WERI-Rb-1 (cell line): ENCODE measurements around the gene SLN.

ENCODE experiments used
- DNase-seq: peaks from one replicate; pipeline ENCODE4 v3.0.0-alpha.2; 2020
- H3K27ac ChIP-seq: fragments of 250-450 bp; sonication (Bioruptor Pico); 2 replicates; pipeline ENCODE4 v1.5.1; 2020; ENCODE audit warnings: mild to moderate bottlenecking, moderate library complexity
- H3K27me3 ChIP-seq: fragments of 250-450 bp; sonication (Bioruptor Pico); 2 replicates; pipeline ENCODE4 v1.5.1; 2021; ENCODE audit warnings: mild to moderate bottlenecking, low read depth, moderate library complexity; ENCODE audit not compliant: insufficient read depth, severe bottlenecking
- H3K36me3 ChIP-seq: fragments of 250-450 bp; sonication (Bioruptor Pico); 2 replicates; pipeline ENCODE4 v1.5.1; 2020; ENCODE audit warnings: mild to moderate bottlenecking, moderate library complexity
- H3K4me3 ChIP-seq: 2 replicates; pipeline ENCODE4 v1.5.1; 2011; ENCODE audit warnings: low read depth, mild to moderate bottlenecking, control low read depth, low read length
- H3K9me3 ChIP-seq: fragments of 250-450 bp; sonication (Bioruptor Pico); 2 replicates; pipeline ENCODE4 v1.5.1; 2021; ENCODE audit warnings: mild to moderate bottlenecking, moderate library complexity; ENCODE audit not compliant: severe bottlenecking
- CTCF ChIP-seq: IDR thresholded peaks from 2 replicates; pipeline ENCODE4 v1.5.1; 2011; ENCODE audit warnings: low read depth, mild to moderate bottlenecking, control low read depth, inconsistent platforms, low read length

SLN gene

GRCh38 chr11:107683061-107683460 is 28.8 kb downstream of the SLN start:
- TF ChIP-seq CTCF = no peak
- no peaks in the 10 kb centered on the region for H3K9me3 ChIP-seq
- no peaks in the 10 kb centered on the region for H3K27me3 ChIP-seq
- DNase-seq = no peak
- no peak overlapping the region for H3K4me3 ChIP-seq
- no peaks in the 10 kb centered on the region for H3K36me3 ChIP-seq
- H3K27ac ChIP-seq = no peak overlapping the region

GRCh38 chr11:107682572-107682971 is 29.3 kb downstream of the SLN start:
- Histone ChIP-seq H3K4me3 (no peak overlapping the region), H3K9me3 (no peaks in the 10 kb centered on the region), H3K27ac (no peak overlapping the region), H3K27me3 (no peaks in the 10 kb centered on the region), H3K36me3 (no peaks in the 10 kb centered on the region)
- DNase-seq = no peak
- no peak for TF ChIP-seq CTCF

GRCh38 chr11:107682171-107682570 is 29.7 kb downstream of the SLN start:
- Histone ChIP-seq H3K9me3 (no peaks in the 10 kb centered on the region), H3K4me3 (no peak overlapping the region), H3K36me3 (no peaks in the 10 kb centered on the region), H3K27me3 (no peaks in the 10 kb centered on the region), H3K27ac (no peak overlapping the region)
- no peak for TF ChIP-seq CTCF
- no peak for DNase-seq

GRCh38 chr11:107679255-107680024 is 32.4 kb downstream of the SLN start:
- Histone ChIP-seq H3K9me3 (no peaks in the 10 kb centered on the region), H3K27me3 (no peaks in the 10 kb centered on the region), H3K4me3 (no peak overlapping the region), H3K27ac (no peak overlapping the region), H3K36me3 (no peaks in the 10 kb centered on the region)
- TF ChIP-seq CTCF = no peak
- no peak for DNase-seq

- TF ChIP-seq CTCF = no peak
- H3K36me3 ChIP-seq = no peaks in the 10 kb centered on the region
- H3K9me3 ChIP-seq = no peaks in the 10 kb centered on the region
- DNase-seq = no peak
- H3K27me3 ChIP-seq = no peaks in the 10 kb centered on the region
- no peak overlapping the region for H3K27ac ChIP-seq
- H3K4me3 ChIP-seq = no peak overlapping the region
Observed at GRCh38 chr11:107678632-107678971, 33.3 kb downstream of the SLN start.
